Retina (tissue), 1 donor: ENCODE data around the gene ATXN1.
A peak's percentile ranks its signal among the peaks of the same experiment; 100 is the strongest.

Experiments used
- DNase-seq: peaks from one replicate; pipeline ENCODE4 v3.0.0-alpha.2; 2016

ATXN1 gene

DNA sequence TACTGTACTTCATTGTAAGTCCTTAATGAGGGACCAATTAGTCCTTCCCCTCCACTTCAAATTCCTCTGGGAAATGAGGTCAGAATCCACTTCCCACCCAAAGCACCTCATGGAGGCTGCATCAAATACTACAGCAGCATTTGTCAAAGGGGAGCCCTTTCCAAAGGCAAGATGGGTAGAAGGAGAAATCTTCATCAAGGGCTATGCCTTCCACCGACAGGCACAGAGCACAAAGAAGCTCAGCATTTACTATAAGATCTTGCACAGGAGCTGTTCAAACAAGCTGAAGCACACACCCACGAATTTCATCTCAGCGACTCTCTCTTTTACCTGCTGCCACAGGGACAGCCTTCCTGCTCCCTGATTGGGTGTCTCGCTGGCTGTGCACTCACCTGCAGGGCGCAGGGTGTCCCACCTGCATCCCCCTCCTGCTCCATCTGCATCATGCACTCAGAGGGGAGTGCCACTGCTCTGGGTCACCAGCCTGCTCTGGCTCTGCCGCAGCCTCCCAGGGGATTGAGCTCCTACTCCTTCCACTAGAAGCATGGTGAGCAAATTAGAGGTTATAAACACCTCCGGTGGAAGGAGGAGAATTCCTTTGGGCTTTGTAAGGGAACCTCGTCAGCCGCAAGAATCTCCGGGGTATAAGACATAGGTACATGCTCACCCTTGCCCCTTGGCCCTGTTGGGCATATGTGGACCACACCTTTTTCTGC, 164.5 kb downstream of the ATXN1 start:
- peak; percentile 17 for DNase-seq

DNA sequence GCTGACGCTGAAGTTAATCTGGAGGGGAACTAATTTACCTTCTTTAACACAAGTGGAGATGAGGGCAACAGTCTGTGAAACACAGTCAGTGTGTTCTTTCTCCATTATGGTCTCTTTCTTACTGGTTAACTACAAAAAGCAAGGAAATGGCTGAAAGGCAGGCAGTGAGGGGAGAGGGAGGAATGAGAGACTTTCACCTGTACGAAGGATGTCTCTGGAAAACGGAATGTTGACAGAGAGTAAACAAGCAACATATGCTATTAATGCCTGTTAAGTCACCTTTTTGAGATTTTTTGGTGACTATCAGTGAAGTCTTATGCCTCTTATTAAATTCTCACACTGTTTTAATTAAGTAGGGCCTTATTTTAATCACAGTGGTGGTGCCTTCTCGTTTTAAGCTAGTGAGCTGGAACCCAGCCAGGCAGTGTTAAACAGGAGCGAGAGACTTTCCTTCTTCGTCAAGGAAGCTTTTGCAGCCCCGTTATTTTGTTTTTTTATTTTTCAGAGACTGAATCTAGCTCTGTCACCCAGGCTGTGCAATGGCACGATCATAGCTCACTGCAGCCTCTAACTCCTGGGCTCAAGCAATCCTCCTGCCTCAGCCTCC, 165.6 kb downstream of the ATXN1 start:
- DNase-seq, result no peak

DNA sequence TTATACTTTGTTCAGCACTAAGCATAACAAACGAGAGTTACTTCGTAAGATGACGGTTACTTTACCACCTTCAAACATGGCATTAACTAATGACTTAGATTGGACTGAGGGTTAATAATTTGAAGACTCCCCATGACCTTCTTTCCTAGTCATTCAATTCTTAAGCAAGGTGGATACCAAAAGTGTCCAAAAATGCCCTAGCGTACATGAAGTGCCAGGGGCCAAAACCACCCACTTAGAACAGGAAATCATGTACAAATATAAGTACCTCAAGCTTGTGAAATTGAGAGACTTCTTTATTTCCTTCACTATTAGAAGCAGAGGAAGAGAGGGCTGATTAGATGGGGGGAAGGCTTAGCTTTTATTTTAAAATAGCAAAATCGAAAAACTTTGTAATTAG, 166.4 kb downstream of the ATXN1 start:
- DNase-seq, result no peak

DNA sequence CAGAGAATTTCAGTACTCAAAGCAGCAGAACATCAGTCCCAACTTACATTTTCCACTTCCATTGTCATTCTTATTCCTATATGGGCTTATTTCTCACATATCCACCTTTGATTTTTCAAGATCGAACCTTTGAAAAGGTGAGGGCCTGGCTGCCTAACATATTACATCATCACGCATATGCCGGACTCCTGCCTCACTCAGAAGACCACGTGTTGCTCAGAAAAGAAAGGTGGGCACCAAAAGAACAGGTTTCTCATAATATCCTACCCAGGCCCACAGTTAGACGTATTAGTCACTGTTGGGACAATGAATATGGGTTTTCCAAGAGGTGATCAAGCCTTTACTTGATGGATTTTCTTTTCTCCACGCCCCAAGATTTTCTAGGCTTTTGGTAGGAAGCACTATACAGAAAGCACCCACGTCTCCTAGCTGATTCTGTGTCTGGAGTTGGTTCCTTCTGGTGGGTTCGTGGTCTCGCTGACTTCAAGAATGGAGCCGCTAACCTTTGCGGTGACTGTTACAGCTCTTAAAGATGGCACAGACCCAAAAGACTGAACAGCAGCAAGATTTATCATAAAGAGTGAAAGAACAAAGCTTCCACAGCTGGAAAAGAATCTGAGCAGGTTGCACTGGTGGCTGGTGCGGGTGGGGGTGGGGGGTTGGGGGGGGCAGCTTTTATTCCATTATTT, 168.9 kb downstream of the ATXN1 start:
- DNase-seq, result peak; percentile 5

DNA sequence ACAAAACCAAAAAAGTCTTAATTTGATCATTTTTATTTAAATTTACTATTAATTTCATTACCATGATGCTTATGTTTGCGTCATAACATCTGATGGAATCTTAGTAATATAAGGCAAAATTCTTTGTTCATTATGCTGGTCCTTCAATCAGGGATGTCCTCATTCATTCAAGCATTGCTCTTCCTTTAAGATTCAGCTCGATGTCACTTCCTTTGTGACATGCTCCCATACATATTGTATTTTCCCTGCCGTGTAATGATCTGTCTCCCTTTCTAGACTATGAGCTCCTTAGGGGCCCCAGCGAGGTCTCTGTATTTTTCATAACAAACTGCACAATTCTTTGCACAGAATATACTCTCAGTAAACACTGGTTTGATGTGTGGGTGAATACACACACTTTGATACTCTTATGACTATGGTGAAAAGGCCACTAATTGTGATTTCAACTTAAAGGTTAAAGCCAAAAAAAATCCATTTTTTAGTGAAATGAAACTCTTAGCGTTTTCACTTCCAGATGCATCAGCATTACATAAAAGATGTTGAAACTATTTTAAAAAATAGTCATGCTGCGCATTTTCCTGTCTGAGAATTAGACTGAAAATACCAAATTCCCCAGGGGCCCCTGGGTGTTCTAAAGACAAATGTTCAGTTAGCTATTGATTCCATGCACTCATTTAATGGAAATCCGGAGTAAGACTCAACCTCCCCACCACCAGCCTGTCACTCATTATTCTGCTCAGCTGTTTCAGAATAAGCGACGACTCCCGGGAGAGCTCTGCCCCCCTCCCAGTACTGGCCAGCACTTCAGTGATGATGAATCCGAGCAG, 169.7 kb downstream of the ATXN1 start:
- peak; percentile 29 for DNase-seq

GRCh38 chr6:16585805-16586204, 175.5 kb downstream of the ATXN1 start:
- DNase-seq, result no peak

DNA sequence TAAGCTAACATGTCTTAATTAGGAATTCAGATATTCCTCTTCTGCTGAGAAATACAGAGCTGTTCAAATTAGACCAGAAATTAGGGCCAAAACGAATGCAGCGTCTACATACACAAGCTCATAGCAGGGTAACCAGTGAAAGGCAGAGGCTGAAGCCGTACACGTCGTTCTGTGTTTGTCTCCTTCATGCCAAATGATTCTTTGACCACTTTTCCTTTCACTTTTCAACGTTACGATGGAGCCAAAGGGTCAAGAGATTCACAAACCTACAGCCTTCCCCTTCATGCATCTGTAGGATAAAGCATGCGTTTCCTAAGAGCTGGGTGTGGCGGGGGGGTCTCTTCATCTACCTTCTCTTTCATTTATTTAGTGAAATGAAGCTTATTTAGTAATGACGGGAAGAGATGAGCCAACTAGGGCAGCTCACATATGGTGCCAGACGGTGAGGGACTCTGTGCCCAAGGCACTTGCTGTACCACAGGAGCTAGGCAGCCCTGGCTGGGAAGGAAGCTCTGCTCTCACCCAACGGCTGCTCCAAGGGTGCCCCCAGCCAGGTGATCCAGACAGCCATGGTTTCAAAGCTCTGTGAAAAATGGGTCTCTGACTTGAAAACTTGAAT, 178.0 kb downstream of the ATXN1 start:
- no peak for DNase-seq

DNA sequence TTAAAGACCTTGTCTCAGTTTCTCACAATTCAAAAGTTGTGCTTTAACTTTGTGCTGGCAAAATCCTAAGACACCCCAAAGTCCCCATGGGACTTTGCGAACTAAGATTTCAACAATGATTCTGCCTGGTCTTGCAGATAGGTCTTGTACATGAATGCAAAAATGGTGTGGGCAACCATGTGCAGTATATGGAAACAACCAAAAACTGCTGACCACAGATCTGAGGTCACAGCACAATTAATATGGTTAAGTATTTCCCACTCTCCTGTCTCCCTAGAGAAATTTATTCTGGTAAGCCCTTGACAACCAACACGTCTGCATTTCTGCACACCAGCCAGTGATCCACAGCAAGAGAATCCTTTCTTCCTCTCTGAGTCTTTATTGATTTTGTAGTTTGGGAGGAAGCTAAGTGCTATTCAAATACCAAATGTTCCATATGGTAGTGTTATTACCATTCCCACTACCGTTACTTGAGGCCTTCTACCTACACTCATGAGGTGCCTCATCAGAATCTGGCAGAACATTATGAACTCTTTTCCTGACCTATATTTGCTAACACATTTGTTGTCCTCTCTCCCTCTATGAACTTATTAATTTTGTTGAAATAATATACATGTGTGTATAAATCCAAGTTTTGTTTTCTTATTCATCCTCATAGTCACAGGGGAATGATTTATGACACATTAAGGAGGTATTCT, 178.7 kb downstream of the ATXN1 start:
- no peak for DNase-seq

DNA sequence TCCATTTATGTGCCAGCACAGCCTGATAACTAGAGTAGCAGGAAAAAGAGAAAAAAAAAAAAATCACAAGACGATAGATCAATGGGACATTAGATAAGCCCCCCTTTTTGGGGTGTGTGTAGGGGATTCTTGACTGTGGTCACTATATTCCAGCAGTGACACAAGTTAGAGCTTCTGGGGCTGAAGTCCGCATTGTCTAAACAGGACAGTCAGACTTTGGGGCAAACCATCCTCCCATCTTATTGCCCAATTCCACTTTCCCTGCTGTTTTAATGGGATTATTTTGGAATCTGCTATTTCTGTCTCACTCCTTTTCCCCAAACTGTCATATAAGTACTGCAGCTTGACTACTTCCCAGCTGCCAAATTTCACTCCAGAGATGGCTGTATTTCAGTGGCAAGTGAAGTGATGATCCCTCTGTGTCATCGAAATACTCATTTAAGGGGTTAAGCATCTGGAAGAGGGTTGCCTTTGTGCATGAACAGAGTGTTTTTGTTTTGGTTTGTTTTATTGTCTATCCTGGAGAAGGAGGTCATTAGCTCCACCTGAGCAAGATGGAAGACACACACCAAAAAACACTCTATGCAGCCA, 182.5 kb downstream of the ATXN1 start:
- no peak for DNase-seq

GRCh38 chr6:16576451-16577368, 184.6 kb downstream of the ATXN1 start:
- DNase-seq, result no peak

GRCh38 chr6:16575655-16576054, 185.6 kb downstream of the ATXN1 start:
- DNase-seq, result no peak

DNA sequence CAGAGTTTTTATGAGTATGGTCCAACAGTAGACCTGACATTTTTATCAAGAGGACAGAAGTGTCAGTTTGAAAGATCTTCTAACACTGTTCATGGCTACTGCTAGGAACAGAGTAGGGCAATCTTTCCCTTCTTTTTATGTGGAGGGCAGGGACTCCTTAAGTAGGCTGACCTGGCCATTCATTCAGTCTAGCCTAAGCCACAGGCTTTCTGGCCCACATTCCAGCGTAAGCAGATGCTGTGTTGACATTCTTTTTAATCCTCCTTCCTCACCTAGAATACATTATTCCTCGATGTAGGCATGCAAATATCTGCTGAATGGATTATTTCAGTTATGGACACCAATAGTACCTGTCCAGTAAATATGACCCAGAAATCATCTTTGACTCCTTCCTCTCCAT, 188.3 kb downstream of the ATXN1 start:
- no peak for DNase-seq

GRCh38 chr6:16572317-16572716, 188.9 kb downstream of the ATXN1 start:
- no peak for DNase-seq

DNA sequence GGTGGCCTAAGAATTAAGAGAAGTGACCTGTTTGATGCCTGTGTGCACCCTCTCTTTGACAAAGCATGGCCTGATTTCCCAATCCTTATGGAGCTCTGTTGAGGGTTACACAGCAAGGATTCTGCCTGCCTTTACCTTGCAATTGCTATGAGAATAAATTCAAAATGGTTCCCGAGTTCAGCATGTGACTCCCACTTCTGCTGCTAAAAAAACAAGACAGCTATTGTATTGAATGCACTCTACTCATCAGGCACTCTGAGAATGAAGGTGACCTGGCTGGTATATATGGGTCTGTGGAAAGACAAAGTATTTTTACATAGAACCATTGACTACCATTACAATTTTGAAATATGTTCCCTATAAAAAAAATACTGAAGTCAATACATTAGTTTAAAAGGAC, 190.3 kb downstream of the ATXN1 start:
- no peak for DNase-seq

GRCh38 chr6:16570221-16570553, 191.1 kb downstream of the ATXN1 start:
- DNase-seq, result no peak

- no peak for DNase-seq
Measured at GRCh38 chr6:16568128-16568527, 193.1 kb downstream of the ATXN1 start.

- DNase-seq, result no peak
Measured at GRCh38 chr6:16567071-16567470, 194.2 kb downstream of the ATXN1 start.

- no peak for DNase-seq
Measured at GRCh38 chr6:16564436-16564835, 196.8 kb downstream of the ATXN1 start.

GRCh38 chr6:16563628-16564240, 197.5 kb downstream of the ATXN1 start:
- no peak for DNase-seq

DNA sequence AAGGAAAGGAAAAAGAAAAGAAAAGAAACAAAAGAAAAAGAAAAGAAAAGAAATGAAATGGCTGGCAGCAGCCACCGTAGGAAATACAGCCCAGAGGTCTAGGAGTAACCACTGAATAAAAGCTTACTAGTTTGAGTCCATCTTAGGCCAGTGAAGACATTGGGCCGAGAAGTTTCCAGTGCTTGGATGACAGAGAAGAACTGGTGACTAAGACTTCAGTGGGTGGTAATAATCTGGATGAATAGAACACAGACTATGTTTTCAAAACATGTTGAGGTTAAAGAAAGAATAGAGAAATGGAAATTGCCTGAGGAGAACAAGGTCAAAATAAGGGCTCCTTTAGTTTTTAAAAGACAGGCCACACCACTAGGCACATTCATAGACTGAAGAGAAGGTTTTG, 198.8 kb downstream of the ATXN1 start:
- DNase-seq, result no peak
